A673 (cell line): ENCODE results near the gene ZDHHC1.

Experiments used
- CTCF ChIP-seq: fragments of 300-800, 200-600 bp; sonication (generic); conservative IDR thresholded peaks from 2 replicates; pipeline ENCODE4 v1.5.1; 2017; ENCODE audit warnings: low read depth, mild to moderate bottlenecking, antibody characterized with exemption, low read length, moderate library complexity, mixed read lengths
- EZH2 ChIP-seq: fragments of 200-600 bp; sonication (generic); IDR thresholded peaks from 2 replicates; pipeline ENCODE4 v1.6.1; 2017; ENCODE audit warnings: borderline replicate concordance, low read depth, mild to moderate bottlenecking, mixed read lengths, antibody characterized with exemption, low read length; ENCODE audit not compliant: poor library complexity, severe bottlenecking

- TF ChIP-seq CTCF = no peak
- TF ChIP-seq EZH2 = no peak
Measured at GRCh38 chr16:67411339-67411738, 4.9 kb downstream of the ZDHHC1 start.
